ENCODE data around the gene ABCC5.

The ABCC5 gene

GRCh38 chr3:183962807-183963206 is 54.9 kb downstream of the ABCC5 start:
- no peak for TF ChIP-seq CTCF (IDR thresholded peaks at IDR 0.05; ENCODE audit: low read depth, low read length)

DNA sequence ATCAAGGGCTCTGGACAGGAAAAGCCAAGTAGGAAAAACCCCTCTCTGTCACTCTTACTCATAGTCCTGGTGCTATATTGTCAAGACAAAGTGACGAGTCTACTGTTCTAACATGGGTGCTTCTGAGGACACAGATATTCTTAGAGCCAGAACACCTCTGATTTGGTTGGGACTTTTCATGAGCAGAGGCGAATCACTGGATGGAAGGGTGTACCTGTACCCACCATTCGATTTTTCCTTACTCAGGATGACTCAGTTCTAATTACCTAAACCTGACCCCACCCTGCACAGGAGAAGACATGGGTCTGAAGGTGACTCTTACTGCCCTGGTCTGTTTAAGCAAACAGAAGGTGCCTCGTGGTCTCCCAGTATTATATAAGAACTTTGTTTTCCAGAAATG is 58.5 kb downstream of the ABCC5 start:
- no peak for DNase-seq (ENCODE audit: extremely low read depth, low read depth)
- TF ChIP-seq CTCF (IDR thresholded peaks at IDR 0.05; ENCODE audit: low read depth, low read length) = no peak

More at GRCh38 chr3:183962807-183963206, 54.9 kb downstream of the ABCC5 start:
- DNase-seq (ENCODE audit: extremely low read depth, low read depth) = no peak

DNA sequence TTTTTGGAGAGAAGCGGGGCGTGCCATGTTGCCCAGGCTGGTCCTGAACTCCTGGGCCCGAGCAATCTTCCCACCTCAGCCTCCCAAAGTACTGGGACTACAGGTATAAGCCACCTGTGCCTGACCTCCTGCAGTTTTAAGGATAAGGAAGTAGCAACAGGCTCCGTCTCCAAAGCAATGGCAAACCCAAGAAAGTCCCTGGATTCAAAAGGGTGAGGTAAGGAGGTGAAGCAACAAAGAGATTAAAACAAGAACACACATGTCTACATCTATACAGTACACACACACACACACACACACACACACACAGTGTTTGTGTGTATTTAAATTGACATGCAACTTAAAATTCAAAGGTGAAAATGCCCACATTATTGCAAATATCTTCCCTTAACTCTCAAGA is 58.9 kb downstream of the ABCC5 start:
- TF ChIP-seq CTCF (IDR thresholded peaks at IDR 0.05; ENCODE audit: low read depth, low read length) = no peak
- DNase-seq (ENCODE audit: extremely low read depth, low read depth) = no peak

DNA sequence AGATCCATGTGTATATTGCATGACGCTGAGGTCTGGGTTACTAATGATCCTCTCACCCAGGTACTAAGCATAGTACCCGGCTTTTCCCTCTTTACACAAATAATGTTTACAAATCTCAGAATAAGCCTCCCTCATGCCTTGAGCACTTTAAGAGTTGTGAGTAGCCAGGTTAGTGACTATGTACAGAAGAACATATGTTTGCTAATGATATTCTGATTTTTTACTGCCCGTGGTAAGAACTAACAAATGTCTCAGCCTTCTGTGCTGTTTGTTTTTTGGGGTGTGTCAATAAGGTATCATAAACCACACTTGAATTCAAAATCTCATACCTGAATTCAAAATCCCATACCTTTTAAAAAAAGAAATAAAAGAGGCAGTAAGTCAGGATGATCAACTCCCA is 59.5 kb downstream of the ABCC5 start:
- no peak for TF ChIP-seq CTCF (IDR thresholded peaks at IDR 0.05; ENCODE audit: low read depth, low read length)
- DNase-seq (ENCODE audit: extremely low read depth, low read depth) = no peak

DNA sequence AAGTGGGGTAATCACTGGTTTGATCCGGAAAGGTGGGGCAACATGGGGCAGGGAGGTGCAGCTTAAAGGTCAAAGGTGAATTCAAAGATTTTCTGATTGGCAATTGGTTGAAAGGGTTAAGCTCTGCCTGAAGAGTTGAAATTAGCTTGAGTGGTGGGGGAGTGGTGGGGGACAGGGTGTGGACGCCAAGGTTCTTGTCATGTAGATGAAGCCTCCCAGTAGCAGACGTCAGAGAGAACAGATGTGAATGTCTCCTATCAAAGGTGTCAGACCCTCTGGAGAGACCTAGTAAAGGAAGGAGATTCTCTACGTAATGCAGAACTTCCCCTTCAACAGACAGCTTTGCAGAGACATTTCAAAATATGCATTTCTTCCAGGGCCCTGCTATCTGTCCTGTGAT is 62.8 kb downstream of the ABCC5 start:
- no peak for DNase-seq (ENCODE audit: extremely low read depth, low read depth)
- TF ChIP-seq CTCF (IDR thresholded peaks at IDR 0.05; ENCODE audit: low read depth, low read length) = no peak

- no peak for DNase-seq (ENCODE audit: extremely low read depth, low read depth)
- TF ChIP-seq CTCF (IDR thresholded peaks at IDR 0.05; ENCODE audit: low read depth, low read length) = no peak
These were observed 64.1 kb downstream of the ABCC5 start for GRCh38 chr3:183953471-183954070.

GRCh38 chr3:183951459-183951858 is 66.2 kb downstream of the ABCC5 start:
- TF ChIP-seq CTCF (IDR thresholded peaks at IDR 0.05; ENCODE audit: low read depth, low read length) = no peak
- DNase-seq (ENCODE audit: extremely low read depth, low read depth) = no peak

All from AG09319 (cell line).